Tibial artery (tissue), 4 donors: Measurements from ENCODE around the gene SFMBT2.

Source experiments
- DNase-seq, 2 donors: peaks; one replicate each; pipeline ENCODE4 v3.0.0-alpha.2; 2019
- H3K27ac ChIP-seq, 2 donors: fragments of 200-600 bp; sonication (generic) in 1 of 2; 1 replicate in 1 of 2; 2 replicates in 1 of 2; pipeline ENCODE4 v1.5.1; 2018 to 2019; ENCODE audit warnings: mild to moderate bottlenecking in 1 of 2
- H3K27me3 ChIP-seq, 2 donors: fragments of 200-600 bp; sonication (generic) in 1 of 2; one replicate each; pipeline versions ENCODE4 v1.5.1 to v1.6.0; 2016 to 2019
- H3K36me3 ChIP-seq, 3 donors: fragments of 200-600 bp; sonication (generic) in 2 of 3; one replicate each; pipeline ENCODE4 v1.5.1; 2016 to 2019; ENCODE audit warnings: mild to moderate bottlenecking in 2 of 3
- H3K4me1 ChIP-seq, 4 donors: fragments of 200-600 bp; sonication (generic) in 2 of 4; 1 replicate in 3 of 4; 2 replicates in 1 of 4; pipeline ENCODE4 v1.5.1; 2016 to 2019
- H3K4me3 ChIP-seq, 2 donors: fragments of 200-600 bp; sonication (generic) in 1 of 2; 1 replicate in 1 of 2; 2 replicates in 1 of 2; pipeline ENCODE4 v1.5.1; 2018 to 2019; ENCODE audit warnings: mild to moderate bottlenecking in 2 of 2
- H3K9me3 ChIP-seq, 3 donors: fragments of 200-600 bp; sonication (generic) in 1 of 3; one replicate each; pipeline ENCODE4 v1.5.1; 2016 to 2019
- CTCF ChIP-seq, 2 experiments: fragments of 200-600 bp in 1 of 2; fragments of 450-650 bp in 1 of 2; IDR thresholded peaks; one replicate each; pipeline ENCODE4 v1.5.1; 2017 to 2019; ENCODE audit warnings: antibody characterized with exemption in 2 of 2, mild to moderate bottlenecking in 1 of 2, moderate library complexity in 1 of 2
- intact Hi-C: fragments of 100-400 bp; cut with DNase I; formaldehyde crosslinking; loops from one replicate; pipeline ENCODE4 v1.15.0; 2023; ENCODE audit warnings: low total_unique reads

Gene SFMBT2

DNA sequence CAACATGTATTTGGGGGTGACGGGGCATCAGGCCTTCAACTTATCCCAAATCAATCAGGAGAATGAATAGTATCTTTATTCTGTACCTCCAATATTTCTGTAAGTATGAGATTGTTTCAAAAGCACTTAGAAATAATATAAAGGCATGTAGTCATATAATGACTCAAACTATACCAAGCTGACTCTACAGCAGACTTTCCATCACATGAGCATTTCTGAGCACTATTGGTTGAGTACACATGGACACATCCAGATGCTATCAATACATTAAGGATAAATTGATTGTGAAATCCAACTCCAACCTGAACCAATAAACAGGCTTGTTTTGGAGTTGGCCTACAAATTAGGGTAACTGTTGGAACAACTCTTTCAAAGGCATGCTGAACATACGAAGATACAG, 229.4 kb downstream of the SFMBT2 start:
- TF ChIP-seq CTCF (IDR thresholded peaks at IDR 0.05): no peak
- no peaks in the 10 kb centered on the region for H3K27me3 ChIP-seq
- no peak for DNase-seq
- H3K4me3 ChIP-seq: no peak overlapping the region
- H3K27ac ChIP-seq: no peak overlapping the region
- H3K36me3 ChIP-seq: no peaks in the 10 kb centered on the region
- no peaks in the 10 kb centered on the region for H3K9me3 ChIP-seq
- no peaks in the 10 kb centered on the region for H3K4me1 ChIP-seq
- intact Hi-C loops: no loop called here

DNA sequence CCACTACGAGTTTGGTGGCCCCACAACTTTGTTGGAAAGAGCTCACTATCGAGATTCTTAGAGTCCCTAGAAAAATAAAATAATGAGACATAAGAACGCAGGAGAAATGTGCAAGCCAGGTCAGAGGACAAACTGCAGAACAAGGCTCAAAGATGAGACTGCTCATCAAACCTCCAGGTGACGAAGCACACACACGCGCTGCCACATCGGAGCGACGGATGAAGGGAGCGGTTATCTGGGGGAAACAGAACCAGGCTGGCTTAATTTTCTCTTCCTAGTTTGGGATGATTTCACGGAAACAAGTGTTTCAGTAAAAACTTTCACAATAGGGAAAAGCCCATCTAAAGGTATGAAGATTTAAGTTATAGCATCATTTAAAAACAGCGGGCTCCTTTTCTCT, 231.3 kb downstream of the SFMBT2 start:
- intact Hi-C loops: no loop called here
- TF ChIP-seq CTCF (IDR thresholded peaks at IDR 0.05): no peak
- no peaks in the 10 kb centered on the region for H3K4me1 ChIP-seq

DNA sequence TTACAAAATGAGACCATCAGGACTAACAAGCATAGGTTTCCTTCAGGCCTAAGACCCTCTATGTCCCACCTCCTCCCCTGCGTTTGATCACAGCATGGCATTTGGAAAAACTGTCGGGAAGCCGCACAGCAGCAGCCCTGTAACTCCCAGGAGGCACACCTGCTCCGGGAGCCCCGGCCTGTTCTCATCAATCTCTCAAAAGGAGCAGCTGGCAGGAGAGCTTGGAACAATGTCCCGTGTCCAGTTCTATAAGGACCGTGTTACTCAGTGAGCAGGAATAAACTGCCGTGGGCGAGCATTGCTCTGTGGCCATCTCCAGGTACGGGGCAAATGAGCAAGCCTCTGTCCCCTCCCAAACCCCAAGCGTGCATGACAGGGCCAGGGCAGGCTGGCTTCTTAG, 236.9 kb downstream of the SFMBT2 start:
- Histone ChIP-seq H3K4me3 (no peak overlapping the region), H3K36me3 (peaks cover 0 to 32% (median 18%) of the 10 kb centered on the region in 3 donors), H3K9me3 (no peaks in the 10 kb centered on the region), H3K27ac (no peak overlapping the region), H3K27me3 (no peaks in the 10 kb centered on the region), H3K4me1 (no peaks in the 10 kb centered on the region)
- intact Hi-C loops: no loop called here
- TF ChIP-seq CTCF (IDR thresholded peaks at IDR 0.05): no peak
- DNase-seq: no peak

More for the DNA sequence above, 231.3 kb downstream of the SFMBT2 start:
- Histone ChIP-seq H3K9me3 (no peaks in the 10 kb centered on the region), H3K36me3 (peaks cover 0 to 7% (median 0%) of the 10 kb centered on the region in 3 donors), H3K27ac (no peak overlapping the region), H3K4me3 (no peak overlapping the region), H3K27me3 (no peaks in the 10 kb centered on the region)
- DNase-seq: no peak

DNA sequence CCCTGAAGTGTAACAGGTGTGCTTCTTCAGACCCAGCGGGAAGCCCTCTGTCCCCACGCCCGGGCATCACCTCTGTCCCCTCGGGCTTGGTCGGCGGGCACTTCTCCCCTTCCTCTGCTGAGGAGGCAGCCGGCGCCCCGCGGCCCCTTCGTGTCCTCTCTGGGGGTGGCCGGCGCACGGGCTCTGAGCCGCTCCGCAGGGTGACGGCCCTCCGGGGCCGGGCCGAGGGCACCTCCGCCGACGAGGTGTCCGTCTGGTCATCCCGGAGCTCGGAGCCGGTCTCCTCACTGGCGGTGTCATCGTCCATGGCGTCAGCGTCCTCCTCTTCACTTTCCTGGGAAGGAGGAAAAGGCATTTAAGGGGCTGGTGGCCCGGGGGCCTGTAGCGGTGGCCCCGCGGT, 239.0 kb downstream of the SFMBT2 start:
- H3K36me3 ChIP-seq: peaks cover 0 to 32% (median 18%) of the 10 kb centered on the region in 3 donors
- DNase-seq: no peak
- H3K4me3 ChIP-seq: no peak overlapping the region
- H3K27me3 ChIP-seq: no peaks in the 10 kb centered on the region
- H3K27ac ChIP-seq: no peak overlapping the region
- TF ChIP-seq CTCF (IDR thresholded peaks at IDR 0.05): no peak
- no peaks in the 10 kb centered on the region for H3K4me1 ChIP-seq
- H3K9me3 ChIP-seq: no peaks in the 10 kb centered on the region
- intact Hi-C loops: no loop called here

DNA sequence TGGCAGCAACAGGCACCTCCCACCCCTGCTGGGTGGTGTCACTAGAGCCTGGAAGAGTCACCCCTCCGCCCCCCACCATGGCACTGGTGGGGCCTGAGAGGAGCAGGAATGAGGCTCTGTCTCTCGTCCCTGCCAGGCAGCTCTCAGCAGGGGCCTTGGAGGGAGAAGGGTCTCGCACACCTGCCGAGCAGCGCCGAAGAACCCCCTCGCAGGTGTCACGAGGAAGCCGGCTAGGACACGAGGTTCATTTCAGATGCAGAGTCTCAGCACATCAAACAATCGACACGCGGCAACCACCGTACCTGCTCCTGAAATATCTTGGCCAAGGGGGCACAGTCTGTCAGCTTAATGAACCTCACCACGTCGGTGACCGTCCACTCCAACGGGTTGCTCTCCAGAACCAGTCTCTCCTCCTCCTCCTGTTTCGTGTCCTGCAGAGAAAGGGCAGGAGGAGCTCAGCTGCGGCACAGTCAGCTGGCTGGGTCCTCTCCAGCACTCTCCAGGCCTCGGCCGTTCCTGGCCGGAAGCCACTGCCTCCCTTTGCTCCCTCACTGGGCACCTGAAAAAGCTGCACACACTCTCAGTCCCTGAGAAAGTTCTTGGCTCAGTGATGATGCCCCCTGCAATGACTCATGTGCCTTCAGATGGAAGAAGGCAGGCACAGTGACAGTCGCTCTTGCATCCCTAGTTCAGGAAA, 240.1 kb downstream of the SFMBT2 start:
- H3K27me3 ChIP-seq: no peaks in the 10 kb centered on the region
- TF ChIP-seq CTCF (IDR thresholded peaks at IDR 0.05): no peak
- H3K4me1 ChIP-seq: no peaks in the 10 kb centered on the region
- peaks cover 0 to 32% (median 18%) of the 10 kb centered on the region in 3 donors for H3K36me3 ChIP-seq
- no peak overlapping the region for H3K4me3 ChIP-seq
- no peaks in the 10 kb centered on the region for H3K9me3 ChIP-seq
- no peak for DNase-seq
- intact Hi-C loops: no loop called here
- no peak overlapping the region for H3K27ac ChIP-seq
